Panc1 (cell line): ENCODE measurements around the gene RYR3. TPM values are rescaled to one million over a fixed set of nuclear protein-coding genes. Genes with fewer than 3 reads are reported as not detected.

Source experiments
- ATAC-seq: fragments of 200-7000 bp; cut with Tn5 transposase; 2 replicates; pipeline ENCODE4 v1.9.1; 2020; ENCODE audit warnings: mild to moderate bottlenecking, moderate library complexity
- BruUV-seq: library from RNA; stranded (reverse); fragments of 400-500 nt; replicated peaks from 2 replicates; lab custom pipeline; 2021; lab: Mats Ljungman, UMichigan
- CTCF ChIA-PET: fragments of 300-600 bp; sonication (Branson Sonifier 250); formaldehyde crosslinking; loops from one replicate; lab custom pipeline; 2022; ENCODE audit warnings: antibody characterized with exemption; lab: Charles Lee
- POLR2A ChIA-PET: fragments of 300-600 bp; sonication (Branson Sonifier 250); formaldehyde crosslinking; loops from one replicate; lab custom pipeline; 2022; ENCODE audit warnings: antibody characterized with exemption; lab: Charles Lee
- DNase-seq: peaks from one replicate; pipeline ENCODE4 v3.0.0-alpha.2; 2010; ENCODE audit warnings: low read depth, low spot score
- H3K27ac ChIP-seq: 2 replicates; pipeline ENCODE4 v1.5.1; 2011; ENCODE audit warnings: mild to moderate bottlenecking, low read length, inconsistent platforms
- H3K27me3 ChIP-seq: fragments of 200-500 bp; sonication (Bioruptor generic); 2 replicates; pipeline ENCODE4 v1.6.0; 2014; ENCODE audit warnings: low read length, inconsistent platforms; ENCODE audit not compliant: control insufficient read depth, insufficient read depth
- H3K36me3 ChIP-seq: fragments of 200-500 bp; sonication (Bioruptor generic); 2 replicates; pipeline ENCODE4 v1.5.1; 2014; ENCODE audit warnings: inconsistent platforms, mild to moderate bottlenecking, low read length, moderate library complexity; ENCODE audit not compliant: control insufficient read depth, insufficient read depth
- H3K4me1 ChIP-seq: 2 replicates; pipeline ENCODE4 v1.5.1; 2011; ENCODE audit warnings: inconsistent platforms, mild to moderate bottlenecking, low read length, moderate library complexity; ENCODE audit not compliant: control insufficient read depth, insufficient read depth
- H3K4me3 ChIP-seq, 2 experiments: 2 replicates each; pipeline ENCODE4 v1.5.1; 2011 to 2012; ENCODE audit warnings: low read depth in 2 of 2, low read length in 2 of 2, mild to moderate bottlenecking in 2 of 2, inconsistent platforms in 1 of 2, moderate library complexity in 1 of 2
- H3K9me3 ChIP-seq: fragments of 200-500 bp; sonication (Bioruptor generic); 2 replicates; pipeline ENCODE4 v1.5.1; 2014; ENCODE audit warnings: low read depth, mild to moderate bottlenecking, inconsistent platforms, low read length, moderate library complexity; ENCODE audit not compliant: control insufficient read depth, insufficient read depth
- POLR2AphosphoS5 ChIP-seq: IDR thresholded peaks from 2 replicates; pipeline ENCODE4 v1.6.1; 2012; ENCODE audit warnings: mild to moderate bottlenecking, low read depth, low read length, moderate library complexity
- SIN3A ChIP-seq: IDR thresholded peaks from 2 replicates; pipeline ENCODE4 v1.6.1; 2012; ENCODE audit warnings: low read depth, mild to moderate bottlenecking, low read length, moderate library complexity, borderline replicate concordance; ENCODE audit not compliant: insufficient read depth
- TCF7L2 ChIP-seq: IDR thresholded peaks from 2 replicates; pipeline ENCODE4 v1.6.1; 2011; ENCODE audit warnings: mild to moderate bottlenecking, low read depth, low read length, inconsistent platforms
- in situ Hi-C: cut with HindIII; loops from 2 replicates; pipeline ENCODE4 v1.10.0; 2016; ENCODE audit warnings: low sequenced_read_pairs, low pct_unique_long_range_greater_than_20kb
- intact Hi-C: fragments of 100-400 bp; cut with micrococcal nuclease; formaldehyde crosslinking; loops from one replicate; pipeline ENCODE4 v1.10.0; 2022; ENCODE audit not compliant: unreplicated experiment
- total RNA-seq: library from RNA; stranded (reverse); gene quantifications from one replicate; pipeline ENCODE4 v1.2.1, GENCODE V29; 2021; ENCODE audit not compliant: unreplicated experiment
- TF ChIP-seq, protein P1 (sequence below): fragments of 450-650 bp; IDR thresholded peaks from 2 replicates; pipeline ENCODE4 v1.5.1; 2017; ENCODE audit warnings: mild to moderate bottlenecking
- TF ChIP-seq, protein P2 (sequence below), 2 experiments: IDR thresholded peaks; 2 replicates each; pipeline ENCODE4 v1.6.1; 2011 to 2012; ENCODE audit warnings: low read depth in 2 of 2, control low read depth in 1 of 2, low read length in 1 of 2, mild to moderate bottlenecking in 1 of 2, moderate library complexity in 1 of 2; ENCODE audit not compliant: insufficient read depth in 1 of 2

Gene RYR3
- total RNA-seq, 1 experiment from 2014 or later = not detected

DNA sequence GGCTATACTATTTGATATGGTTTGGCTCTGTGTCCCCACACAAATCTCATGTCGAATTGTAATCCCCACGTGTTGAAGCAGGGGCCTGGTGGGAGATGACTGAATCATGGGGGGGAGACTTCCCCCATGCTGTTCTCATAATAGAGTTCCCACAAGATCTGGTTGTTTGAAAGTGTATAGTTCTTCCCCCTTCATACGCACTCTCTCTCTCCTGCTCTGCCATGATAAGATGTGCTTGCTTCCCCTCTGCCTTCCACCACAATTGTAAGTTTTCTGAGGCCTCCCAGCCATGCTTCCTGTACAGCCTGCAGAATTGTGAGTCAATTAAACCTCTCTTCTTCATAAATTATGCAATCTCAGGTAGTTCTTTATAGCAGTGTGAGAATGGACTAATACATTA, 367.4 kb downstream of the RYR3 start:
- in situ Hi-C loops = no loop called here
- ChIA-PET CTCF (no interaction called here), POLR2A (no interaction called here)
- H3K27ac ChIP-seq = no peak overlapping the region
- H3K9me3 ChIP-seq = no peaks in the 10 kb centered on the region
- no peak for ATAC-seq
- BruUV-seq = no TSS peak
- peaks cover 22% of the 10 kb centered on the region for H3K27me3 ChIP-seq
- TF ChIP-seq SIN3A (no peak), TCF7L2 (no peak), POLR2AphosphoS5 (no peak)
- TF ChIP-seq, protein P1, sequence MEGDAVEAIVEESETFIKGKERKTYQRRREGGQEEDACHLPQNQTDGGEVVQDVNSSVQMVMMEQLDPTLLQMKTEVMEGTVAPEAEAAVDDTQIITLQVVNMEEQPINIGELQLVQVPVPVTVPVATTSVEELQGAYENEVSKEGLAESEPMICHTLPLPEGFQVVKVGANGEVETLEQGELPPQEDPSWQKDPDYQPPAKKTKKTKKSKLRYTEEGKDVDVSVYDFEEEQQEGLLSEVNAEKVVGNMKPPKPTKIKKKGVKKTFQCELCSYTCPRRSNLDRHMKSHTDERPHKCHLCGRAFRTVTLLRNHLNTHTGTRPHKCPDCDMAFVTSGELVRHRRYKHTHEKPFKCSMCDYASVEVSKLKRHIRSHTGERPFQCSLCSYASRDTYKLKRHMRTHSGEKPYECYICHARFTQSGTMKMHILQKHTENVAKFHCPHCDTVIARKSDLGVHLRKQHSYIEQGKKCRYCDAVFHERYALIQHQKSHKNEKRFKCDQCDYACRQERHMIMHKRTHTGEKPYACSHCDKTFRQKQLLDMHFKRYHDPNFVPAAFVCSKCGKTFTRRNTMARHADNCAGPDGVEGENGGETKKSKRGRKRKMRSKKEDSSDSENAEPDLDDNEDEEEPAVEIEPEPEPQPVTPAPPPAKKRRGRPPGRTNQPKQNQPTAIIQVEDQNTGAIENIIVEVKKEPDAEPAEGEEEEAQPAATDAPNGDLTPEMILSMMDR = no peak
- TF ChIP-seq, protein P2, sequence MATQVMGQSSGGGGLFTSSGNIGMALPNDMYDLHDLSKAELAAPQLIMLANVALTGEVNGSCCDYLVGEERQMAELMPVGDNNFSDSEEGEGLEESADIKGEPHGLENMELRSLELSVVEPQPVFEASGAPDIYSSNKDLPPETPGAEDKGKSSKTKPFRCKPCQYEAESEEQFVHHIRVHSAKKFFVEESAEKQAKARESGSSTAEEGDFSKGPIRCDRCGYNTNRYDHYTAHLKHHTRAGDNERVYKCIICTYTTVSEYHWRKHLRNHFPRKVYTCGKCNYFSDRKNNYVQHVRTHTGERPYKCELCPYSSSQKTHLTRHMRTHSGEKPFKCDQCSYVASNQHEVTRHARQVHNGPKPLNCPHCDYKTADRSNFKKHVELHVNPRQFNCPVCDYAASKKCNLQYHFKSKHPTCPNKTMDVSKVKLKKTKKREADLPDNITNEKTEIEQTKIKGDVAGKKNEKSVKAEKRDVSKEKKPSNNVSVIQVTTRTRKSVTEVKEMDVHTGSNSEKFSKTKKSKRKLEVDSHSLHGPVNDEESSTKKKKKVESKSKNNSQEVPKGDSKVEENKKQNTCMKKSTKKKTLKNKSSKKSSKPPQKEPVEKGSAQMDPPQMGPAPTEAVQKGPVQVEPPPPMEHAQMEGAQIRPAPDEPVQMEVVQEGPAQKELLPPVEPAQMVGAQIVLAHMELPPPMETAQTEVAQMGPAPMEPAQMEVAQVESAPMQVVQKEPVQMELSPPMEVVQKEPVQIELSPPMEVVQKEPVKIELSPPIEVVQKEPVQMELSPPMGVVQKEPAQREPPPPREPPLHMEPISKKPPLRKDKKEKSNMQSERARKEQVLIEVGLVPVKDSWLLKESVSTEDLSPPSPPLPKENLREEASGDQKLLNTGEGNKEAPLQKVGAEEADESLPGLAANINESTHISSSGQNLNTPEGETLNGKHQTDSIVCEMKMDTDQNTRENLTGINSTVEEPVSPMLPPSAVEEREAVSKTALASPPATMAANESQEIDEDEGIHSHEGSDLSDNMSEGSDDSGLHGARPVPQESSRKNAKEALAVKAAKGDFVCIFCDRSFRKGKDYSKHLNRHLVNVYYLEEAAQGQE (IDR thresholded peaks at IDR 0.05; ENCODE audit: insufficient read depth in 1 of 2, low read depth in 2 of 2, low read length in 1 of 2) = no peak
- no peaks in the 10 kb centered on the region for H3K36me3 ChIP-seq
- no peaks in the 10 kb centered on the region for H3K4me1 ChIP-seq
- no peak for DNase-seq
- intact Hi-C loops = no loop called here
- no peak overlapping the region for H3K4me3 ChIP-seq

DNA sequence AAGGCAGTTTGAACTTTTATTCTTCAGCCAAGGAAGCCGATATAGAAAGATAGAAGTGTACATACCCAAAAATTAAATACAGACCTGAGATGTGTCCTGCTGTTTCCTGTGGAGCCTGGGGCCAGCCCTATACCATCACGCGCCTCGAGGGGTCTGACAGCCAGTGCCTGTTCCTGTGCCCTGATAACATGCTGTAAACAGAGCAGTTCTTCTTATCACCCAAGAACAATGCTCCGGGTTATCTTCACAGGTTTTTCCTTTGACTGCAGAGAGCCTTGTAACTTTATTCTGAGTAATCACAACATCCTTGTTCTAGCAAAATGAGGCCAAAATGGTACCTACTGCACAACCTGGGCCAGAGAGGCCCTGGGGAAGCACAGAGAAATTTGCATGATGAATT, 367.8 kb downstream of the RYR3 start:
- CTCF ChIA-PET = no interaction called here

More for the DNA sequence above, 367.8 kb downstream of the RYR3 start:
- in situ Hi-C loops = no loop called here
- no peak for DNase-seq
- no peaks in the 10 kb centered on the region for H3K4me1 ChIP-seq
- H3K36me3 ChIP-seq = no peaks in the 10 kb centered on the region
- intact Hi-C loops = no loop called here
- no peak for ATAC-seq
- TF ChIP-seq TCF7L2 (no peak), POLR2AphosphoS5 (no peak), SIN3A (no peak)
- TF ChIP-seq, protein P1 = no peak
- no peak overlapping the region for H3K4me3 ChIP-seq
- no TSS peak for BruUV-seq
- peaks cover 19% of the 10 kb centered on the region for H3K27me3 ChIP-seq
- no peak overlapping the region for H3K27ac ChIP-seq
- no peaks in the 10 kb centered on the region for H3K9me3 ChIP-seq
- POLR2A ChIA-PET = no interaction called here
